ENCODE results near the gene TMPRSS11F.
"Not testable (repeated sequence)": the region's sequence is repeated elsewhere in the genome, so short reads cannot be mapped to it uniquely, and the experiment has no call there.

The TMPRSS11F gene

DNA sequence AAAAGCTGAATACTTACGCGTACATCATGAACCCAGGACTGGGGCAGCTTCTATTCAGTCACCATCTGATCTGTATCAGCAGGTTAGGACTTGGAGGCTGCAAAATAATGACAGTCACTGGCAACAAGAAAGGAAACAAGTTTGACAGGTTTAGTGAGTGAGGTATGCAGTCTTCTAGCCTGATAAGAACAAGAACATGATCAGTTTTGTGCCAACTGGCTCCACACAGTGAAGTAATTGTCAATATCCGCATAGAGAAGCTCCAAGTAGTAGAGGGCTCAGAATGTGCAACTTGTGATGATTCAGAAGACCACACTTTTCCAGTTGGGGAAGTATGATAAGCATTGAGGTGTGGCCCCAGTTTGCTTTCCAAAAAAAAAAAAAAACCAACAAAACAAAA, at the start of gene TMPRSS11F:
TSS of gene TMPRSS11F (minus strand) at position 77 of the 400 bp plus-strand sequence. CDS start at position 28, 49 bp downstream.
- no peaks in the 10 kb centered on the region for H3K36me3 ChIP-seq (ENCODE audit: control insufficient read depth in 2 of 2, insufficient read depth in 2 of 2, low read length in 2 of 2)
- peaks cover 0 to 4% of the 10 kb centered on the region in 2 donors for H3K9me3 ChIP-seq (ENCODE audit: control insufficient read depth in 2 of 2, low read length in 2 of 2)
- H3K27me3 ChIP-seq (ENCODE audit: control insufficient read depth in 1 of 2, insufficient read depth in 2 of 2, low read length in 2 of 2), result no peaks in the 10 kb centered on the region
- H3K27ac ChIP-seq (ENCODE audit: low read length), result no peak within 1 kb of the TSS
- no peak within 1 kb of the TSS for H3K9ac ChIP-seq (ENCODE audit: low read length in 2 of 2)
- H3K4me1 ChIP-seq (ENCODE audit: control insufficient read depth, insufficient read depth, low read length), result no peaks in the 10 kb centered on the region
- no peak within 1 kb of the TSS for H3K4me3 ChIP-seq (ENCODE audit: low read length in 2 of 2)

DNA sequence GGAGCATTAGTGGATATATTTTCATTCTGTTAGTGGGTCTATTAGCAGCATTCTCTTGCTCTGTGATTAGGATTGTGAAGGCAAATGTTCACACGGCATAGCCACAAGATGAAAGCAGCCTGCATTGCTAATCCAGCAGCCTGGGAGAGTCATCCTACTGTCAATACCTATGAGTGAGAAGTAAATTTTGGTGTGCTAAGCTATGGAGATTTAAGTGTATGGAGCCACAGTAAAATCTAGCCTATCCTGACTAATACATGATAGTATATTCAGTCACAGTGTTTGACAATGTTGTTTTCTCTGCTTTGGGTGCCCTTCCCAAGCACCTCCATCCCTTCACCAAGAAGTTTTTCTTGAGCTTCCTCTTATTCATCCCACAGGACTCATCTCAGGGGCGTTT, 47.2 kb upstream of the TMPRSS11F start:
- Histone ChIP-seq H3K36me3 (ENCODE audit: control insufficient read depth in 2 of 2, insufficient read depth in 2 of 2, low read length in 2 of 2) (no peaks in the 10 kb centered on the region), H3K4me3 (ENCODE audit: low read length in 2 of 2) (no peak overlapping the region), H3K9me3 (ENCODE audit: control insufficient read depth in 2 of 2, low read length in 2 of 2) (no peaks in the 10 kb centered on the region), H3K27ac (ENCODE audit: low read length) (no peak overlapping the region), H3K9ac (ENCODE audit: low read length in 2 of 2) (no peak overlapping the region), H3K4me1 (ENCODE audit: control insufficient read depth, insufficient read depth, low read length) (no peaks in the 10 kb centered on the region), H3K27me3 (ENCODE audit: control insufficient read depth in 1 of 2, insufficient read depth in 2 of 2, low read length in 2 of 2) (no peaks in the 10 kb centered on the region)

DNA sequence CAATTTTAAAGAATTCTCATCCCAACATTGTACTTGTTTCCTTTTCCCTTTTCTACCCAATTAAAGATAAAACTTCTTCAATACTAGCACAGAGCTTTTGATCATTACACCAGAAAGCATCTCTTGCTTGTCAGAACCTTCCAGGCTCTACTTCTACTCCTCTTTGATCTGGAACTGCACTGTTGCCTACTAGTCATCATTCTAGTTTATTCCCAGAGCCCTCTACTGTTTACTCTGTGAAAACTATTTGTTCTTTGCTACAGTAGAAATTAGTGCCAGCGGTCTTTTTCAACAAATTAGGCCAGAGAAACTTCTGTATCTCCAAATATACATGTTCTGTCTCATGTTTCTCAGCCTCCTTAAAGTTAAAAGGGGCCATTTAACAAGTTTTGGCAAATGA, 46.8 kb upstream of the TMPRSS11F start:
- Histone ChIP-seq H3K9me3 (ENCODE audit: control insufficient read depth in 2 of 2, low read length in 2 of 2) (no peaks in the 10 kb centered on the region), H3K9ac (ENCODE audit: low read length in 2 of 2) (no peak overlapping the region), H3K27ac (ENCODE audit: low read length) (no peak overlapping the region), H3K4me1 (ENCODE audit: control insufficient read depth, insufficient read depth, low read length) (no peaks in the 10 kb centered on the region), H3K4me3 (ENCODE audit: low read length in 2 of 2) (no peak overlapping the region), H3K36me3 (ENCODE audit: control insufficient read depth in 2 of 2, insufficient read depth in 2 of 2, low read length in 2 of 2) (no peaks in the 10 kb centered on the region), H3K27me3 (ENCODE audit: control insufficient read depth in 1 of 2, insufficient read depth in 2 of 2, low read length in 2 of 2) (no peaks in the 10 kb centered on the region)

DNA sequence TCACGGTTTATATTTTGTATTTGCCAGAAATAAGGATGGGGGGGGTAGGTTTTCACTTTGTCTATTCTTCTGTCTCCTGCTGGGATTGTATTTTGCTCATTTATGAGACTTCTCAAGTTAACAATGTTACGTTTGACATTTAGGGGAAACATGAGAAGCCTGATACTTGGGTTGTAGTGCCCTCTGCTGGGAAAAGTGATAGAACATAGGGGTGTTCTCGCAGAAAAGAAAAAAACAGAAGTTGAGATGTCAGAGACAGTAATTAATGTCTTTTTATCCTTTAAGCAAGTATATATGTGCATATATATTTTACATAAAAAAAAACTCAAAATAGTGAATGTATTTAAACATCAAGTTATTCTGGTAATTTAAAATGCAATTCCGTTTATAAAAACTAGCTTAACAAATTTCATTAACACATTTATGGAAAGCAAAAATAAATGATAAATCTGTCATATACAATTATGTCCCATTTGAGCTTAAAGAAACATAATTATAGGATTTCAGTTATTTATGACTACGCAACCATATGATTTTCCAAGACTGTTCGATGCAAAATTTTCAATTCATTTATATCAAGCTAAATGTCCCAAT, 46.0 kb upstream of the TMPRSS11F start:
- Histone ChIP-seq H3K9me3 (ENCODE audit: control insufficient read depth in 2 of 2, low read length in 2 of 2) (no peaks in the 10 kb centered on the region), H3K36me3 (ENCODE audit: control insufficient read depth in 2 of 2, insufficient read depth in 2 of 2, low read length in 2 of 2) (no peaks in the 10 kb centered on the region), H3K4me1 (ENCODE audit: control insufficient read depth, insufficient read depth, low read length) (no peaks in the 10 kb centered on the region), H3K27ac (ENCODE audit: low read length) (no peak overlapping the region), H3K4me3 (ENCODE audit: low read length in 2 of 2) (no peak overlapping the region), H3K27me3 (ENCODE audit: control insufficient read depth in 1 of 2, insufficient read depth in 2 of 2, low read length in 2 of 2) (no peaks in the 10 kb centered on the region), H3K9ac (ENCODE audit: low read length in 2 of 2) (no peak overlapping the region)

DNA sequence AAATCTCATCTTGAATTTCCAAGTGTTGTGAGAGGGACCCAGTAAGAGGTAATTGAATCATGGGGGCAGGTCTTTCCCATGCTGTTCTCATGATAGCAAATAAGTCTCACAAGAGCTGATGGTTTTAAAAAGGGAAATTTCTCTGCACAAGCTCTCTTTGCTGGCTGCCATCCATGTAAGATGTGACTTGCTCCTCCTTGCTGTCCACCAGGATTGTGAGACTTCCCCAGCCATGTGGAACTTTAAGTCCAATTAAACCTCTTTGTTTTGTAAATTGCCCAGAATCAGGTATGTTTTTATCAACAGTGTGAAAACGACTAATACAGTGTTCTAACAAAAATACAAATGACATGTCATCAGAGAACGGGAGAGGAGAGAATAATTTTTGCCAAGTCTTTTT, 44.7 kb upstream of the TMPRSS11F start:
- not testable (repeated sequence) for H3K9ac ChIP-seq (ENCODE audit: low read length in 2 of 2); H3K27ac ChIP-seq (ENCODE audit: low read length); H3K36me3 ChIP-seq (ENCODE audit: control insufficient read depth in 2 of 2, insufficient read depth in 2 of 2, low read length in 2 of 2); H3K4me3 ChIP-seq (ENCODE audit: low read length in 2 of 2); H3K9me3 ChIP-seq (ENCODE audit: control insufficient read depth in 2 of 2, low read length in 2 of 2); H3K27me3 ChIP-seq (ENCODE audit: control insufficient read depth in 1 of 2, insufficient read depth in 2 of 2, low read length in 2 of 2); H3K4me1 ChIP-seq (ENCODE audit: control insufficient read depth, insufficient read depth, low read length)

DNA sequence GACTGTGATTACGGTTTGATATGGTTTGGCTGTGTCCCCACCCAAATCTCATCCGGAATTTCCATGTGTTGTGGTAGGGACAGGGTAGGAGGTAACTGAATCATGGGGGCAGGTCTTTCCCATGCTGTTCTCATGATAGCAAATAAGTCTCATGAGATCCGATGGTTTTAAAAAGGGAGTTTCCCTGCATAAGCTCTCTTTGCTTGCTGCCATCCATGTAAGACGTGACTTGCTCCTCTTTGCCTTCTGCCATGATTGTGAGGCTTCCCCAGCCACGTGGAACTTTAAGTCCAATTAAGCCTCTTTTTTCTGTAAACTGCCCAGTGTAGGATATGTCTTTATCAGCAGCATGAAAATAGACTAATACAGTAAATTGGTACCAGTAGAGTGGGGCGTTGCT, 42.5 kb upstream of the TMPRSS11F start:
- not testable (repeated sequence) for H3K9ac ChIP-seq (ENCODE audit: low read length in 2 of 2); H3K9me3 ChIP-seq (ENCODE audit: control insufficient read depth in 2 of 2, low read length in 2 of 2); H3K36me3 ChIP-seq (ENCODE audit: control insufficient read depth in 2 of 2, insufficient read depth in 2 of 2, low read length in 2 of 2); H3K27ac ChIP-seq (ENCODE audit: low read length); H3K4me3 ChIP-seq (ENCODE audit: low read length in 2 of 2); H3K27me3 ChIP-seq (ENCODE audit: control insufficient read depth in 1 of 2, insufficient read depth in 2 of 2, low read length in 2 of 2); H3K4me1 ChIP-seq (ENCODE audit: control insufficient read depth, insufficient read depth, low read length)

DNA sequence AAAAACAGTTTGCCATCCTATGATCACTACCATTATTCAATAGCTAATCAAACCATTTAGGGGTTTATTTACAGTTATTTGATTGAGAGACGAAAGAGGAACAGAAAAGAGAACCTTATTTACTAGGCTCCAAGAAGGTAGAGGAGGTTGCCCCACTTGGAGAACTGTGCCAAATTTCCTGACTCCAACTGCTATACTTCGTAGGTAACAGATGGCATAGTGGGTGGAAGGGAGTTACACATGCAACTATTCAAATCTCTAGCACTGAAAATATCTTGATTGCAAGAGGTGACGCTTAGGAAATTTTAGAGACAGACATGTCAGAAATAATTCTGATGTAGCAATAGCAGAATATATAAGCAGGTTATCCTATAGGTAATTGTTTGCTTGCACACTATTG, 38.0 kb upstream of the TMPRSS11F start:
- no peaks in the 10 kb centered on the region for H3K36me3 ChIP-seq (ENCODE audit: control insufficient read depth in 2 of 2, insufficient read depth in 2 of 2, low read length in 2 of 2)
- H3K27ac ChIP-seq (ENCODE audit: low read length), result no peak overlapping the region
- H3K9ac ChIP-seq (ENCODE audit: low read length in 2 of 2), result no peak overlapping the region
- H3K4me3 ChIP-seq (ENCODE audit: low read length in 2 of 2), result no peak overlapping the region
- H3K9me3 ChIP-seq (ENCODE audit: control insufficient read depth in 2 of 2, low read length in 2 of 2), result no peaks in the 10 kb centered on the region
- H3K4me1 ChIP-seq (ENCODE audit: control insufficient read depth, insufficient read depth, low read length), result no peaks in the 10 kb centered on the region
- H3K27me3 ChIP-seq (ENCODE audit: control insufficient read depth in 1 of 2, insufficient read depth in 2 of 2, low read length in 2 of 2), result no peaks in the 10 kb centered on the region

DNA sequence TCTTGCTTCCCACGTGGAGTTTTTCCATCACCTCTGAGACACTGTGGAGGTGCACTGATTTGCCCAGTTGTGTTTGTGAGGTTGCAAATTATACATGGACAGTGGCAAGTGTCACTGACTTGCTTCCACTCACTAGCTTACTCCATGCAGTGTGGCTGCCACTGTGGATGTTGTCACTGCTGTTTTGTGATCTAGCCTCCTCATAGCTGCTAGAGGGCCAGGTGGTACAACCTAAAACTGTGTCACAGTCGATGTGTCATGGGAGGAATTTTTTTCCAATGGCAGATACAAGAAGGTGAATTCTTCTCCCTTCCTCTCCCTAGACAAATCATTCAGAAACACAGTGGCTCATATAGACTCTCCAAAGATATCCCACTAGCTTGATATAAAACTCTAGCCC, 37.5 kb upstream of the TMPRSS11F start:
- H3K9me3 ChIP-seq (ENCODE audit: control insufficient read depth in 2 of 2, low read length in 2 of 2), result no peaks in the 10 kb centered on the region
- H3K4me1 ChIP-seq (ENCODE audit: control insufficient read depth, insufficient read depth, low read length), result no peaks in the 10 kb centered on the region

DNA sequence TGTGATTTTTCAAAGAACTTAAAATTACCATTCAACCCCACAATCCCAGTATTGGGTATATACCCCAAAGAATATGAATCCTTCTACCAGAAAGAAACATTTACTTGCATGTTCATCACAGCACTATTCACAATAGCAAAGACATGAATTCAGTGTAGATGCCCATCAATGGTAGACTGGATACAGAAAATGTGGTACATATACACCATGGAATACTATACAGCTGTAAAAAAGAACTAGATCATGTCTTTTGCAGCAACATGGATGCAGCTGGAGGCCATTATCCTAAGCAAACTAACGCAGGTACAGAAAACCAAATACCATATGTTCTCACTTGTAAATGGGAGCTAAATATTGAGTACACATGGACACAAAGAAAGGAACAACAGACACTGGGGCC, 34.1 kb upstream of the TMPRSS11F start:
- no peak overlapping the region for H3K9ac ChIP-seq (ENCODE audit: low read length in 2 of 2)
- H3K36me3 ChIP-seq (ENCODE audit: control insufficient read depth in 2 of 2, insufficient read depth in 2 of 2, low read length in 2 of 2), result no peaks in the 10 kb centered on the region
- no peaks in the 10 kb centered on the region for H3K9me3 ChIP-seq (ENCODE audit: control insufficient read depth in 2 of 2, low read length in 2 of 2)
- H3K4me1 ChIP-seq (ENCODE audit: control insufficient read depth, insufficient read depth, low read length), result no peaks in the 10 kb centered on the region
- no peak overlapping the region for H3K4me3 ChIP-seq (ENCODE audit: low read length in 2 of 2)
- no peaks in the 10 kb centered on the region for H3K27me3 ChIP-seq (ENCODE audit: control insufficient read depth in 1 of 2, insufficient read depth in 2 of 2, low read length in 2 of 2)
- H3K27ac ChIP-seq (ENCODE audit: low read length), result no peak overlapping the region

More for the DNA sequence above, 37.5 kb upstream of the TMPRSS11F start:
- H3K36me3 ChIP-seq (ENCODE audit: control insufficient read depth in 2 of 2, insufficient read depth in 2 of 2, low read length in 2 of 2), result no peaks in the 10 kb centered on the region
- H3K4me3 ChIP-seq (ENCODE audit: low read length in 2 of 2), result no peak overlapping the region
- no peaks in the 10 kb centered on the region for H3K27me3 ChIP-seq (ENCODE audit: control insufficient read depth in 1 of 2, insufficient read depth in 2 of 2, low read length in 2 of 2)
- H3K27ac ChIP-seq (ENCODE audit: low read length), result no peak overlapping the region
- H3K9ac ChIP-seq (ENCODE audit: low read length in 2 of 2), result no peak overlapping the region

DNA sequence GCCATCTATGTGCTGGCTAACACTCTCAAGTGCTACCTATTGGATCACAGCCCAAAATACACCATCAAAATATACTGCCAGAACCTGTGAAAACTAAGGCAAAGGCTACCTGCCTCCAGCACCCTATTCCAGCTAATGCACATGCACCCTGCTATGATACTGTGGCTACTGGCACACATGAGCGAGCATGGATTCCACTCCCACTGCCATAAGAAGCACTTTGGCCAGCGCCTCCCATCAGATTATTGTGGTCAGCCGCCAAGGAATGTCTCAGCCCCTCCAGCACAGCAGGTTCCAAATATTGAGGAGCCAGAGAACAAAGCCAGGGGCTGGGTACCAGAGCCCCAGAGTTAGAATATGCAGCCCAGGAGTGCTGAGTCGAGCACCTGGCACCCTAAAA, 32.5 kb upstream of the TMPRSS11F start:
- H3K27me3 ChIP-seq (ENCODE audit: control insufficient read depth in 1 of 2, insufficient read depth in 2 of 2, low read length in 2 of 2), result no peaks in the 10 kb centered on the region
- no peak overlapping the region for H3K4me3 ChIP-seq (ENCODE audit: low read length in 2 of 2)
- H3K36me3 ChIP-seq (ENCODE audit: control insufficient read depth in 2 of 2, insufficient read depth in 2 of 2, low read length in 2 of 2), result no peaks in the 10 kb centered on the region
- no peaks in the 10 kb centered on the region for H3K4me1 ChIP-seq (ENCODE audit: control insufficient read depth, insufficient read depth, low read length)
- H3K9me3 ChIP-seq (ENCODE audit: control insufficient read depth in 2 of 2, low read length in 2 of 2), result no peaks in the 10 kb centered on the region
- no peak overlapping the region for H3K27ac ChIP-seq (ENCODE audit: low read length)
- H3K9ac ChIP-seq (ENCODE audit: low read length in 2 of 2), result no peak overlapping the region

DNA sequence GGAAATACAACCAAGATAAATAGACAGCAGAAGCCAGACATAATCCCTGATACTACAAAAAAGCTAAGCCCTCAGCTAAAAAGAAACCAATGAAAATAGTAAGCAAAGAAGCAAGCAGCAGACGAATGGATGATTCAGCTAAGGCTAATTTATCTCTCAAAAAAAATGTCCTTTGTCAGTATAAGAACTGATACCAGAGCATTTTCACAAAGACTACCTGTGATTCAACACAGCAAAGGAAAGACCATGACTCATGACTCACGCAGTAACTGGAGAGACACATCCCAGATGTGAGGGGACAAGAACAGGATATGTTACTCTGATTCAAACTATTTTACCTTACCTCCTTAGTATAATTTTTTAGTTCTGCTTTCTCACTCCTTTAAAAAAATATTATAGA, 22.7 kb upstream of the TMPRSS11F start:
- H3K9ac ChIP-seq (ENCODE audit: low read length in 2 of 2), result no peak overlapping the region

More for the DNA sequence above, 22.7 kb upstream of the TMPRSS11F start:
- no peaks in the 10 kb centered on the region for H3K9me3 ChIP-seq (ENCODE audit: control insufficient read depth in 2 of 2, low read length in 2 of 2)
- no peak overlapping the region for H3K27ac ChIP-seq (ENCODE audit: low read length)
- H3K4me3 ChIP-seq (ENCODE audit: low read length in 2 of 2), result no peak overlapping the region
- no peaks in the 10 kb centered on the region for H3K36me3 ChIP-seq (ENCODE audit: control insufficient read depth in 2 of 2, insufficient read depth in 2 of 2, low read length in 2 of 2)
- H3K27me3 ChIP-seq (ENCODE audit: control insufficient read depth in 1 of 2, insufficient read depth in 2 of 2, low read length in 2 of 2), result no peaks in the 10 kb centered on the region
- no peaks in the 10 kb centered on the region for H3K4me1 ChIP-seq (ENCODE audit: control insufficient read depth, insufficient read depth, low read length)

Data from stomach smooth muscle (tissue), 2 donors.